ENCODE data around the gene RAB17.

The RAB17 gene

GRCh38 chr2:237575869-237576862 is 14.4 kb downstream of the RAB17 start:
- DNase-seq: no peak

DNA sequence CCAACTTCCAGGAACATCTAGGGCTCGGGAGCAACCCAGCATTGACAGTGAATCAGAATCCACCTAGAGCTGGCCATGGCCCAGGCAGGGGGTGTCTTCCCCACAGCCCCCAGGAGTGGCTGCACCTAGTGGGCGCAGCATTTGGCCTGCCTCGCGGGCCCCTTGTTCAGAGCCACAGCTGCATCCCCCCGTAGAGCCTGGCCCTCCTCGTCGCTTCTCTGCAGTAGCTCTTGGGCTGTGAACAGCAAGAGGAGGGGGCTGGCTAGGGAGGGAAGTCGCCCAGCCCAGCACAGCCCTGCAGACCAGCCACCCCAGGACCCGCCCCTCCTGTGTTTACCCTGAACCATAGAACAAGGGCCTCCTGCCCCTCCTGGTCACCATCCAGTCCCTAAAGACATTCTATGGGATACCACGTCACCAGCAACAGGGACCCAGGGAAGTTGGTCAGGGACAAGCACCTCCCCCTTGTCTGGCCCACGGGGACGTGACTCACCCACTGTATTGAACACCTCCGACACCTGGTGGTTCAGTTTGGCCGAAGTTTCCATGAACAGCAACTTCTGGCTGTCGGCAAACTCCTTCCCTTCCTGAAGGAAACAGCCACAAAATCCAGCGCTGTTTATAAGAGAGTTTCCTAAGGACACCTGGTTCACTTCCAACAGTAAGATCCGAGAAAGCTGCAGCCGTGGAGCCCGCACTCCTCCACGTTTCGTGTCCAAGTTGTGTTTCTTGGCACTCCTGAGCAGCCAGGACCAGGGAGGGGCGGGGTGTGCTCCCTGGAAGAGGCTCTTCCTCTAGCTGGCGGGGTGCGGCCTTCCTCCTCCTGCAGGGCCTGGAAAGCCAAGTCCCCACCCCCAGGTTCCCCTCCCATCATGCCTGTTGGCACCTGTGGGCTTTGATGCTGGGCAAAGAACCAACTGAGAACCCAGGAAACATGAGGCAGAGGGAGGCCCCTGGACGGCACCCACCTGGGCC is 15.4 kb downstream of the RAB17 start:
- no peak for DNase-seq

DNA sequence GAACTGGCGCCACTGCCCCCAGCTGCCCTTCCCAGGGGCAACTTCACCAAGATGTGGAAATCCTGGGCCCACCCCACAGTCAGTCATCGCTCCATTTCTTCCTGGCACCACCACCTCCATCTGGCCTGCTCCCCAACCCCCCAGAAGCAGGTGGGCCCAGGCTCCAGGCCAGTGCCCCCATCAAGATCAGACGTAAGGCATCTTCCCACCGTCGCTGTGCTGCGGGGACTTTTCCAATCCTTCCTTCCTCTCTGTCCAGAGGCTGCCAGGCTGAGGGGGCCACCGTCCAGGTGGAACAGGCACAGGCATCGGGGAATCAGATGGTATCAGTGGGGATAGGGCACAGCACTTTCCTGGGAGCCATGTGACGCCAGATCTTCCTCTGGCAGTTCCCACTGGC is 16.1 kb downstream of the RAB17 start:
- DNase-seq: no peak

DNA sequence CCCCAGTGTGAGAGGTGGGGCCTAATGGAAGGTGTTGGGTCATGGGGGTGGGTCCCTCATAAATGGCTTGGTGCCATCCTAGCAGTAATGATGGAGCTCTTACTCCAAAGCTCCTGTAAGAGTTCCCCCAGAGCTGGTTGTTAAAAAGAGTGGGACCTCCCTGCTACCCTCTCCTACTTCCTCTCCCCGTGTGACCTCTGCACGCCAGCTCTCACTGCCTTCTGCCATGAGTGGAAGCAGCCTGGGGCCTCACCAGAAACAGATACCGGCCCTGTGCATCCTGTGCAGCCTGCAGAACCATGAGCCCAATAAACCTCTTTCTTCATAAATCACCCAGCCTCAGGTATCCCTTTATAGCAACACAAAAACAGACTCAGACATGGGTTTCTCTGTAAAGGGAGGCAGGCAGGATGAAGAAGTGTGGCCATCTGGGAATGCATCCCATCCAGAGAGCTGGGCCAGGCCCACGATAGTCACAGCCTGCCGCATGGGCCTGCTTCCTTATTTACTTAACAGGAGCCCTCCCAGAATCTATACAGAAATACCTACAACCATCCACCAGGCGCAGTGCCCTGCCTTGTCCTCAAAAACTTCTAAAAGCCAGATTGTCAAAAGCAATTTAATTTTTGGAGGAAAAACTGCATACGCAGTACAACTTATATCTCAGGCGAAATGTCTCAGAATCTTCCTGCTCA is 16.7 kb downstream of the RAB17 start:
- DNase-seq: no peak

DNA sequence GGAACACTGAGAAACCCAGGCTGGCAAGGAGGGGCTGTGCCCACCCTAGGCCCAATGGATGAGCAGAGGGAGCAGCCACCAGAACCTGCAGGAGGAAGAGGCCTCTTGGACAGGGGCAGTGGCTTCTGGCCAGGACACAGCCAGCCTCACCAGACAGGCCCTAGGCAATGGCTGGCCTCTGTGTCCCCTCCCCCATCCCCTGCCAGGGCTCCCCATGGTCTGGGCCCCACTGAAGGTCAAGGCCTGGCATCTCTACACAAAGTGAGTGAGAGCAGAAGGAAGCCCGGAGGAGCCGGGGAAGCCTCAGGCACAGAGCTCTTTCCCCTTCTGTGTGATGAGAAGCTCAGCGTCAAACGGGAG is 17.8 kb downstream of the RAB17 start:
- no peak for DNase-seq

- peak; percentile 50 for DNase-seq
These were observed 18.4 kb downstream of the RAB17 start for GRCh38 chr2:237572021-237572741.

DNA sequence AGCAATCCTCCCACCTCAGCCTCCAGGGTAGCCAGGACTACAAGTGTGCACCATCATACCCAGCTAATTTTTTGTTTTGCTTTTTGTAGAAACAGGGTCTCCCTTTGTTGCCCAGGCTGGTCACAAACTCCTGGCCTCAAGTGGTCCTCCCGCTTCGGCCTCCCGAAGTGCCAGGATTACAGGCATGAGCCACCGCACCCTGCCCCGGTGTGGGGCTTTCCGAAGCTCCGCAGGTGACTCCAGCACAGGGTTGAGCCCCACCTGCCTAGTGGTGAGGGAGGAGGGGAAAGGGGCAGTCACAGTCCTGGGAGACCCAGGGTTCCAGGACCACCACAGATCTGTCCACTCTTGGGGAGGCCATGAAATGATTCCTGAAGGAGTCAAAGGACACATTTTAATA is 19.0 kb downstream of the RAB17 start:
- DNase-seq: no peak

- DNase-seq: no peak
These were observed 19.7 kb downstream of the RAB17 start for GRCh38 chr2:237570776-237571335.

- no peak for DNase-seq
These were observed 20.6 kb downstream of the RAB17 start for GRCh38 chr2:237569896-237570295.

- no peak for DNase-seq
These were observed 21.5 kb downstream of the RAB17 start for GRCh38 chr2:237569041-237569440.

GRCh38 chr2:237568121-237568660 is 22.3 kb downstream of the RAB17 start:
- no peak for DNase-seq

GRCh38 chr2:237567276-237568029 is 23.1 kb downstream of the RAB17 start:
- no peak for DNase-seq

DNA sequence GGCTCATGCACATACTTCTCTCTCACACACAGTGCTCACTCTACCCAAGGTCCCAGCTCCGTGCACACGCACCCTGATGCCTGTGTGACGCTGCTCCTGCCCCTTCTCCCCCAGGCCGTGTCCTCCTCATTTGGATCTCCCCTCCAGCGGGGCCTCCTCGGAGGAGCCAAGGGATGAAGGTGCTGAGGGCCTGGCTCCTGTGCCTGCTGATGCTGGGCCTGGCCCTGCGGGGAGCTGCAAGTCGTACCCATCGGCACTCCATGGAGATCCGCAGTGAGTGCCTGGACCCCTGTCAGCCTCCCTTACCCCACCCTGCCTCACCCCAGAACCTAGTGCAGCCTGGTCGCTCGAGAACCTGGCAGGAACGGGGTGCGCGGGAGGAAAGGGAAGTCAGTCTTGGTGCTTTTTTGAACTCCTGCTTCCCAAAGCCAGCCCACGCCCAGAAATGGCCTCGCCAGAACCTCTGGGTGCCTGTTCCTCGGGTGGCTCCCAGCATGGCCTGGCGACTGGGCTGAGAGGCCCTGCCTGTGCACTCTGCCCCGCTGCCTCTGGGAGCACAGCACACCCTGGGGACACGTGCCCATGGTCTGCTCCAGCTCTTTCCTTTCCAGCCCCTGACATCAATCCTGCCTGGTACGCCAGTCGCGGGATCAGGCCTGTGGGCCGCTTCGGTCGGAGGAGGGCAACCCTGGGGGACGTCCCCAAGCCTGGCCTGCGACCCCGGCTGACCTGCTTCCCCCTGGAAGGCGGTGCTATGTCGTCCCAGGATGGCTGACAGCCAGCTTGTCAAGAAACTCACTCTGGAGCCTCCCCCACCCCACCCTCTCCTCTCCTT is 23.9 kb downstream of the RAB17 start, which contains the start of gene PRLH:
Gene PRLH (plus strand): TSS at position 174 of the 835 bp plus-strand sequence. CDS start 0 bp downstream, at position 174.
- DNase-seq: no peak

- DNase-seq: no peak
These were observed 24.6 kb downstream of the RAB17 start for GRCh38 chr2:237565974-237566373.

- no peak for DNase-seq
These were observed 25.9 kb downstream of the RAB17 start for GRCh38 chr2:237564526-237565131.

DNA sequence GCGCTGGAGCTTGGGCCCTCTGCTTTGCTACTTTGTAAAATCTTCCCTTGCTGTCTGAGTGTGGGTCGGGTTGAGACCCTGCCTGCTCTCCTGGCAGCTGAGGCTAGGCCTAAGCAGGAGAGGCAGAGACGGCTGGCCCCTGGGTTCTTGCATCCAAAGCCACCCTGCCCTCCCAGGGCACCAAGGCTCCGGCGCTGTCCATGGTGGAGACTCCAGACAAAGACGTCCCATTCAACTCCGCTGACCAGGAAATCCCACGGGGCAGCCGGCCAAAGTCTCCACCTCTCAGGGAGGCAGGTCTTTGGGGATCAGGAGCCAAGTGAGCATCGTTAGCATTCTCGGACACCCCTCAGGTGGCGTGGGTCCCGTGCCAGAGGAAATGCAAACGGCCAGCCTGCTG is 26.7 kb downstream of the RAB17 start:
- DNase-seq: no peak

DNA sequence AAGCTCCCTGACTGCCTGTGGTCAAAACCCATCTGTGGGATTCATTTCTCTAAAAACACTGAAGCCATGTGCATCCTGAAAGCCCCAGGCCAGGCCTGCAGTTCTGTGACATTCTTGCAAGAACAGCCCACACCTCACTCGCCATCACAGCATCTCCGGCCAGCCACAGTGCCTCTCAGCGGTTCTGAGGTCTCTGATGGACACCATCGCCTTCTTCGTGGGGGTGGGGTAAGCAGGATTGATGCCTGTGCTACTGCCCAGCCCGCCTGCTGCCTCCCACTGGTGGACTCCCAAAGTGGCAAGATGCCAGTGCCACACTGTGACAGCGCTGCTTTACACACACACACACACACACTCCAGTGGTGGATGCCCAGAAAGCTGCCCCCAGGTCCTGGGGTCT is 29.3 kb downstream of the RAB17 start:
- no peak for DNase-seq

GRCh38 chr2:237558961-237559641 is 31.4 kb downstream of the RAB17 start:
- DNase-seq: no peak

- no peak for DNase-seq
These were observed 32.9 kb downstream of the RAB17 start for GRCh38 chr2:237557633-237558015.
